GM12878 (cell line): ENCODE data around the gene HIVEP3. TPM values are rescaled to one million over a fixed set of nuclear protein-coding genes. Genes with fewer than 3 reads are reported as not detected.

Source experiments
- ATAC-seq: fragments of 200-7000 bp; cut with Tn5 transposase; 3 replicates; pipeline ENCODE4 v1.9.1; 2020; ENCODE audit warnings: mild to moderate bottlenecking, moderate library complexity
- BruUV-seq: library from RNA; stranded (reverse); fragments of 400-500 nt; replicated peaks from 2 replicates; lab custom pipeline; 2021; lab: Mats Ljungman, UMichigan
- CTCF ChIA-PET: fragments of 300-600 bp; sonication (Branson Sonifier 250); formaldehyde crosslinking; extraction: SDS; loops from one replicate; lab custom pipeline; 2021; ENCODE audit warnings: inconsistent platforms; lab: Yijun Ruan, JAX
- POLR2A ChIA-PET: fragments of 350-600 bp; formaldehyde crosslinking; extraction: SDS; loops from one replicate; lab custom pipeline; 2021; ENCODE audit warnings: inconsistent platforms; lab: Charles Lee
- RAD21 ChIA-PET: fragments of 300-600 bp; sonication (Branson Sonifier 250); formaldehyde crosslinking; loops from one replicate; lab custom pipeline; 2023; ENCODE audit warnings: antibody characterized with exemption; ENCODE audit not compliant: unreplicated experiment; lab: Charles Lee
- SMC1A ChIA-PET: fragments of 300-600 bp; sonication (Branson Sonifier 250); formaldehyde crosslinking; loops from one replicate; lab custom pipeline; 2023; ENCODE audit not compliant: unreplicated experiment, uncharacterized antibody; lab: Charles Lee
- DNase-seq: peaks from one replicate; pipeline ENCODE4 v3.0.0-alpha.2; 2011; ENCODE audit warnings: low read depth, low spot score
- FAIRE-seq: peaks from 3 replicates; lab custom pipeline; 2011; peaks lifted over from hg19 to GRCh38; lab: Jason Lieb, UNC
- H2AFZ ChIP-seq: 2 replicates; pipeline ENCODE4 v1.6.0; 2011; ENCODE audit warnings: low read depth, low read length, control low read depth; ENCODE audit not compliant: control insufficient read depth
- H3K27ac ChIP-seq: 2 replicates; pipeline ENCODE4 v1.5.1; 2011; ENCODE audit warnings: control low read depth; ENCODE audit not compliant: control insufficient read depth, insufficient read depth
- H3K27me3 ChIP-seq, 2 experiments: replicated peaks in 1 of 2; 2 replicates each; pipeline versions ENCODE4 v1.6.0 to v1.6.1; 2011; ENCODE audit warnings: low read length in 1 of 2; ENCODE audit not compliant: control insufficient read depth in 2 of 2, insufficient read depth in 2 of 2
- H3K36me3 ChIP-seq, 2 experiments: 2 replicates each; pipeline ENCODE4 v1.5.1; 2011; ENCODE audit warnings: low read length in 1 of 2; ENCODE audit not compliant: control insufficient read depth in 2 of 2, insufficient read depth in 2 of 2
- H3K4me1 ChIP-seq: 2 replicates; pipeline ENCODE4 v1.6.1; 2011; ENCODE audit warnings: mild to moderate bottlenecking, low read length, moderate library complexity, mixed read lengths; ENCODE audit not compliant: control insufficient read depth, insufficient read depth
- H3K4me2 ChIP-seq: 2 replicates; pipeline ENCODE4 v1.6.0; 2011; ENCODE audit warnings: control low read depth; ENCODE audit not compliant: control insufficient read depth, insufficient read depth
- H3K4me3 ChIP-seq: fragments of 200-600 bp; sonication (generic); 2 replicates; pipeline ENCODE4 v1.5.1; 2016
- H3K79me2 ChIP-seq: 2 replicates; pipeline ENCODE4 v1.6.0; 2011; ENCODE audit warnings: low read length; ENCODE audit not compliant: control insufficient read depth, insufficient read depth
- H3K9ac ChIP-seq: 2 replicates; pipeline ENCODE4 v1.8.0; 2011; ENCODE audit warnings: low read length, control low read depth, mixed read lengths; ENCODE audit not compliant: control insufficient read depth, insufficient read depth
- H3K9me3 ChIP-seq: replicated peaks from 3 replicates; pipeline ENCODE4 v1.5.1; 2011; ENCODE audit warnings: mild to moderate bottlenecking, low read length; ENCODE audit not compliant: control insufficient read depth, insufficient read depth
- H4K20me1 ChIP-seq: 2 replicates; pipeline ENCODE4 v1.6.0; 2011; ENCODE audit not compliant: control insufficient read depth, insufficient read depth
- ATF7 ChIP-seq: fragments of 450-650 bp; IDR thresholded peaks from 2 replicates; pipeline ENCODE4 v1.6.1; 2016; ENCODE audit warnings: low read depth, mild to moderate bottlenecking
- BACH1 ChIP-seq: fragments of 450-650 bp; IDR thresholded peaks from 2 replicates; pipeline ENCODE4 v1.6.1; 2017; ENCODE audit warnings: mild to moderate bottlenecking, borderline replicate concordance
- CHD1 ChIP-seq: IDR thresholded peaks from 2 replicates; pipeline ENCODE4 v1.6.1; 2012; ENCODE audit warnings: low read depth, low read length, improper control_type of control experiment
- CHD4 ChIP-seq: fragments of 200-600 bp; sonication (generic); IDR thresholded peaks from 2 replicates; pipeline ENCODE4 v1.6.1; 2016; ENCODE audit warnings: mild to moderate bottlenecking
- EZH2 ChIP-seq: IDR thresholded peaks from 2 replicates; pipeline ENCODE4 v1.6.1; 2012; ENCODE audit warnings: low read depth, mild to moderate bottlenecking, control low read depth, inconsistent platforms, low read length, borderline replicate concordance; ENCODE audit not compliant: control insufficient read depth
- HCFC1 ChIP-seq: fragments of 150-350 bp; IDR thresholded peaks from 2 replicates; pipeline ENCODE4 v1.6.1; 2014; ENCODE audit warnings: low read length
- IRF4 ChIP-seq: IDR thresholded peaks from 2 replicates; pipeline ENCODE4 v1.6.1; 2011; ENCODE audit warnings: low read depth, low read length
- MLLT1 ChIP-seq: fragments of 450-650 bp; IDR thresholded peaks from 2 replicates; pipeline ENCODE4 v1.6.1; 2016; ENCODE audit warnings: mild to moderate bottlenecking
- MYB ChIP-seq: fragments of 150-350 bp; IDR thresholded peaks from 2 replicates; pipeline ENCODE4 v1.6.1; 2014; ENCODE audit warnings: mild to moderate bottlenecking, low read depth, low read length, borderline replicate concordance
- NFYB ChIP-seq: IDR thresholded peaks from 2 replicates; pipeline ENCODE4 v1.6.1; 2011; ENCODE audit warnings: low read depth, mild to moderate bottlenecking, low read length, improper control_type of control experiment, moderate library complexity; ENCODE audit not compliant: insufficient read depth
- PML ChIP-seq: IDR thresholded peaks from 2 replicates; pipeline ENCODE4 v1.6.1; 2012; ENCODE audit warnings: low read length, inconsistent platforms
- POLR2A ChIP-seq: IDR thresholded peaks from 2 replicates; pipeline ENCODE4 v1.6.1; 2011; ENCODE audit warnings: low read depth, mild to moderate bottlenecking, low read length
- POU2F2 ChIP-seq: IDR thresholded peaks from 3 replicates; pipeline ENCODE4 v1.6.1; 2011; ENCODE audit warnings: low read depth, mild to moderate bottlenecking, low read length, borderline replicate concordance
- RUNX3 ChIP-seq: IDR thresholded peaks from 2 replicates; pipeline ENCODE4 v1.6.1; 2012; ENCODE audit warnings: low read length, inconsistent platforms
- SMAD1 ChIP-seq: fragments of 450-650 bp; IDR thresholded peaks from 2 replicates; pipeline ENCODE4 v1.6.1; 2018; ENCODE audit warnings: mild to moderate bottlenecking, low read depth; ENCODE audit not compliant: partially characterized antibody
- YBX1 ChIP-seq: fragments of 450-650 bp; IDR thresholded peaks from 2 replicates; pipeline ENCODE4 v1.6.1; 2016; ENCODE audit warnings: antibody characterized with exemption
- ZBED1 ChIP-seq: IDR thresholded peaks from 2 replicates; pipeline ENCODE4 v1.6.1; 2016; ENCODE audit warnings: borderline replicate concordance
- ZBTB4 ChIP-seq: fragments of 450-650 bp; formaldehyde crosslinking; IDR thresholded peaks from 2 replicates; pipeline ENCODE4 v1.4.0; 2022; ENCODE audit warnings: mild to moderate bottlenecking, moderate library complexity
- WGBS: methylation state at CpG from one replicate; pipeline ENCODE4 v1.1.6; 2016; ENCODE audit warnings: low lambda C conversion rate; ENCODE audit not compliant: insufficient replicate concordance, insufficient coverage; ENCODE audit errors: missing lambda C conversion rate; 5-methylcytosine and 5-hydroxymethylcytosine counted together
- in situ Hi-C: fragments of 300-500 bp; cut with MboI; formaldehyde crosslinking; loops from 9 replicates; pipeline ENCODE4 v1.14.3; 2018; ENCODE audit warnings: mixed read lengths
- intact Hi-C: fragments of 100-400 bp; cut with micrococcal nuclease; formaldehyde crosslinking; loops from one replicate; pipeline ENCODE4 v1.14.2; 2022; ENCODE audit not compliant: unreplicated experiment
- polyA plus RNA-seq, 11 experiments: library from polyadenylated mRNA; depleted of rRNA in 4 of 11; unstranded in 6 of 11; stranded (reverse) in 5 of 11; fragments of >200 nt; fragmentation: Nextera tagmentation in 4 of 11; fragmentation: Illumina TruSeq in 1 of 11; extraction: Ambion mirVana in 4 of 11; extraction: Trizol in 1 of 11; gene quantifications; 1 replicate in 1 of 11; 2 replicates in 10 of 11; pipeline versions ENCODE4 v1.2.1 to v1.2.3, GENCODE V29; 2011 to 2016; ENCODE audit warnings: inconsistent platforms in 2 of 11, missing spikeins in 2 of 11, low read depth in 1 of 11
- total RNA-seq, 4 experiments: library from RNA; depleted of rRNA in 3 of 4; stranded (reverse); fragments of >200 nt in 3 of 4; fragmentation: Illumina TruSeq in 1 of 4; extraction: Trizol in 1 of 4; gene quantifications; 2 replicates each; pipeline versions ENCODE4 v1.2.1 to v1.2.3, GENCODE V29; 2013 to 2021

Gene HIVEP3
- total and polyA plus RNA-seq, 10 of the 15 experiments (the other 5 are each of a cell fraction or from before 2014, with no cell fraction given) = 1.8 to 13.6 (median 3.8) TPM

GRCh38 chr1:41659903-41660302 lies 258.8 kb downstream of the HIVEP3 start:
- Histone ChIP-seq H3K9ac (no peak overlapping the region), H3K27ac (no peak overlapping the region), H3K79me2 (peaks cover 14% of the 10 kb centered on the region), H4K20me1 (no peaks in the 10 kb centered on the region), H3K4me2 (peak overlapping the region; percentile 85; the same call in 1 of the 2 replicates), H3K27me3 (no peaks in the 10 kb centered on the region), H3K4me1 (peaks cover 20% of the 10 kb centered on the region), H3K4me3 (no peak overlapping the region), H3K9me3 (no peaks in the 10 kb centered on the region), H3K36me3 (0 out of 4 replicates have a peak, but pooled peaks cover 0 to 3% of the 10 kb centered on the region in 2 experiments), H2AFZ (no peak overlapping the region)
- DNase-seq (no peak), FAIRE-seq (no peak), ATAC-seq (no peak)
- in situ Hi-C loops = no loop called here
- no TSS peak for BruUV-seq
- POLR2A ChIA-PET = interaction anchor here (0.7 to 3.5 kb wide), 9 partner anchors 8 to 79 kb away, joined by 3 to 17 read pairs (median 4); no protein-coding TSS in a partner anchor
- intact Hi-C loops = loop anchor here (2.0 to 5.0 kb wide), 3 partner anchors 67 to 147 kb away; no protein-coding TSS in a partner anchor
- SMC1A ChIA-PET = interaction anchor here (0.5 to 12.5 kb wide), 17 partner anchors 13 to 150 kb away, joined by 3 to 126 read pairs (median 13); no protein-coding TSS in a partner anchor
- CTCF ChIA-PET = interaction anchor here (0.6 to 8.4 kb wide), 9 partner anchors 27 to 209 kb away, joined by 3 to 66 read pairs (median 5); no protein-coding TSS in a partner anchor
- RAD21 ChIA-PET = interaction anchor here (1.1 to 18.2 kb wide), 10 partner anchors 8 to 231 kb away, joined by 4 to 262 read pairs (median 26); no protein-coding TSS in a partner anchor
- WGBS = 83% methylated on average over 5 of the region's 5 CpGs
- TF ChIP-seq YBX1 (no peak), RUNX3 (no peak), CHD1 (no peak), POLR2A (no peak), PML (no peak), NFYB (no peak), SMAD1 (no peak), BACH1 (no peak), IRF4 (no peak), ATF7 (no peak), ZBTB4 (CRISPR knock-in tag) (no peak), ZBED1 (no peak), CHD4 (no peak), MLLT1 (no peak), MYB (no peak), POU2F2 (no peak), HCFC1 (no peak), EZH2 (no peak)
